Astrocyte of the cerebellum (primary cell): ENCODE data around the gene TTYH3.

Experiments
- DNase-seq: peaks from one replicate; pipeline ENCODE4 v3.0.0-alpha.2; 2011; ENCODE audit warnings: low read depth
- H3K4me3 ChIP-seq: 2 replicates; pipeline ENCODE4 v1.5.1; 2011; ENCODE audit warnings: mild to moderate bottlenecking, low read depth, low read length, moderate library complexity
- in situ Hi-C: cut with HindIII; loops from 2 replicates; pipeline ENCODE4 v1.10.0; 2017; ENCODE audit warnings: low sequenced_read_pairs
- TF ChIP-seq, protein P1 (sequence below): IDR thresholded peaks from 2 replicates; pipeline ENCODE4 v1.5.1; 2012; ENCODE audit warnings: low read length, low read depth, moderate library complexity, mild to moderate bottlenecking; ENCODE audit errors: missing control alignments

TTYH3 gene

DNA sequence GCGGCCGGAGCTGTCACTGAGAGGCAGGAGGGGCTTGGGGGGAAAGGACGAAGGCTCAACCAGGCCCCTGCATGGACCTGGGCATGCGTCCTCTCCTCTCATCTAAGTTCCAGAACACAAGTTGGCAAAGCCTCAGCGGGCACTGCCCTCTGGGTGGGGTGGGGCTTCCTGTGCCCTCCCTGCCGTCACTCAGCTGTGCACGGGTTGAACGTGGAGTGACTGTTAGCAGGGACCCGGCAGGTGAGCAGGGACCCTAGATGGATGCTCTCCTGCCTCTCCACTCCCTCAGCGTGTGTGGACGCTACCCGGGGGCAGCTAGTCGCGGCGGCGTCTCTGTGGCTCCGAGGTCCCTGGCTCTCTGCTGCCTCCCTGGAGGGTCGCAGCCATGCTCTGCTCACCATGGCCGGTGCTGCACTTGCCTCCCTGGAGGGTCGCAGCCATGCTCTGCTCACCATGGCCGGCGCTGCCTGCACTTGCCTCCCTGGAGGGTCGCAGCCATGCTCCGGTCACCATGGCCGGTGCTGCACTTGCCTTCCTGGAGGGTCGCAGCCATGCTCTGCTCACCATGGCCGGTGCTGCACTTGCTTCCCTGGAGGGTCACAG, 36.4 kb upstream of the TTYH3 start:
- in situ Hi-C loops, result no loop called here
- DNase-seq, result no peak
- H3K4me3 ChIP-seq, result no peak overlapping the region
- TF ChIP-seq, protein P1, sequence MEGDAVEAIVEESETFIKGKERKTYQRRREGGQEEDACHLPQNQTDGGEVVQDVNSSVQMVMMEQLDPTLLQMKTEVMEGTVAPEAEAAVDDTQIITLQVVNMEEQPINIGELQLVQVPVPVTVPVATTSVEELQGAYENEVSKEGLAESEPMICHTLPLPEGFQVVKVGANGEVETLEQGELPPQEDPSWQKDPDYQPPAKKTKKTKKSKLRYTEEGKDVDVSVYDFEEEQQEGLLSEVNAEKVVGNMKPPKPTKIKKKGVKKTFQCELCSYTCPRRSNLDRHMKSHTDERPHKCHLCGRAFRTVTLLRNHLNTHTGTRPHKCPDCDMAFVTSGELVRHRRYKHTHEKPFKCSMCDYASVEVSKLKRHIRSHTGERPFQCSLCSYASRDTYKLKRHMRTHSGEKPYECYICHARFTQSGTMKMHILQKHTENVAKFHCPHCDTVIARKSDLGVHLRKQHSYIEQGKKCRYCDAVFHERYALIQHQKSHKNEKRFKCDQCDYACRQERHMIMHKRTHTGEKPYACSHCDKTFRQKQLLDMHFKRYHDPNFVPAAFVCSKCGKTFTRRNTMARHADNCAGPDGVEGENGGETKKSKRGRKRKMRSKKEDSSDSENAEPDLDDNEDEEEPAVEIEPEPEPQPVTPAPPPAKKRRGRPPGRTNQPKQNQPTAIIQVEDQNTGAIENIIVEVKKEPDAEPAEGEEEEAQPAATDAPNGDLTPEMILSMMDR, result no peak

DNA sequence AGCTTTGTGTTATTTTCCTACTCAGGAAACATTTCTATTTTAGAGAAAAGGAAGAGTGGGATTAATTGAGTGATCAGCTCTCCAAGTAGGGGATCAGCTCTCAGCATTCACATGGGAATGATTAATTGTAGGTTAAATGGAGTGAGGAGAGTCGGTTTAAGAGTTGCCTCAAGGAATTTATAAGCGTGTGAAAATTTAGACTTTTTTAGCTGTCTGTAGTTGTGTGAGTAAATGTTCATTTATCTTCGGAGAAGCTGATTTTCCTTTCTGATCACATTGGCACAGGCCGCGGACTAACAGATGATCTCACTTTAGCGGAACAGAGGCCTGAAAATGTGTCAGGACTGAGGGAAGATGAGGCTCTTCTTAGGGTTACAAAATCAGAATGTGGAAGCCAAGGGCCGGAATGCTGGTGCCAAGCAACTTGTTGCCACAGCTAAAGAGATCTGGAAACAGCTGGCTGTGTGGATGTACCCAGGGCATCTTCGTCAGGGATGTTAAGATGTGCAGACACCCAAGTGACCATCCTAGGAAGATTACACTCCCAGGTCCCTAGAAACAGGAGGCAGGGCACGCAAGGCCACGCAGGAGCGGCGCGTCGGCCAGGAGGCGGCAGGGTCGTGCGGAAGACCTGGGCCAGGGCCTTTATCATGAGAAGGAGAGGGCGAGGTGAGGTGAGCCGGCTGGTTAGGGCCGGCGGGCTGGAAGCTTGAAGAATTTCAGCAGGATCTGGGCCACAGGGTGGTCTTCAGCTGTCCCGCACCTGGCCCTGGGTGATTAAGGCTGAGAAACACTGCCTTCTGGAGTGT, 35.1 kb upstream of the TTYH3 start:
- DNase-seq, result no peak
- in situ Hi-C loops, result no loop called here
- no peak overlapping the region for H3K4me3 ChIP-seq
- TF ChIP-seq, protein P1, result no peak

DNA sequence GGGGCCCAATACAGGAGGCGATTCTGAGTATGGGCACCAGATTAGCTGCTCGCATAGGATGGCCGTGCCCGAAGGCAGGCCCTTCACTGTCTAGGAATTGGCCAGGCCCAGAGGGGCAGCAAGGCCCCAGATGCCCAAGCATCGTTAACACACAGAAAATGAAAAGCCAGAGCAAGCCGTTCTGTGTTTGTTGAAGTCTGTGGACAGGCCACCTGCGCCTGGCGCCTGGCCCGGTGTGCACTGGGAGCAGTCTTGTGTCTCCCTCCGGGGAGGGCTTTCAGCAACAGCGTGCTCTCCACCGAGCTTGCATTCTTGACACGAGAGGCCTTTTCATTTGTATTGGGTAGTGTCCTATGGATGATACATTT, 34.5 kb upstream of the TTYH3 start:
- H3K4me3 ChIP-seq, result no peak overlapping the region
- in situ Hi-C loops, result no loop called here
- TF ChIP-seq, protein P1, result no peak
- no peak for DNase-seq

DNA sequence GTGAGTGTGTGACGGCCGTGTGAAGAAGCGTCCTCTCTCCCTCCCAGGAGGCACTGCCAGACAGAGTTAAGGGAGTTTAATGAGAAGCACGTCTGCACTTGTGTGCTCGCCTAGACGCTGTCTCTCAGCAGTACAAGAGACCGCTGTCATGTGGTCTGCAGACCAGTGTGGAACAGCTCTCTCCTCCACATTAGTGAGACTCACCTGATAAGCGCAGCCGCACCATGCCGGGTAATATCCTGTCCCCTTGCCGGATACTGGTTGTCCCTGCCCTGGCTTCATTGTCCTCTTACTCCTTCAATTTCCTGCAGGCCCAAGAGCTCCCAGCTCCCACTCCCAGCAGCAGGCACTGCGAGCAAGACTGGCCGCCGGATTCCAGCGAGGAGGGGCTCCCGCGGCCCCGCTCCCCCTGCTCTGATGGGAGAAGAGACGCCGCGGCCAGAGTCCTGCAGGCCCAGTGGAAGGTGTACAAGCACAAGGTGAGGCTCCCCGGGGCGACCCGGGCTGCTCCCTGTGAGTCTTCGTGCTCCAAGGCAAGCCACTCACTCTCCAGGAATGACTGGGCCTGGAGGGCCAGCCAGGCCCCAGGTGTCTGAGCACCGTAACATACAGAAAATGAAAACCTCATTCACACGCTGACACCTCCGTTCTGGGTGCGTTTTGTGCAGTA, 33.5 kb upstream of the TTYH3 start:
- no peak overlapping the region for H3K4me3 ChIP-seq
- TF ChIP-seq, protein P1, result no peak
- in situ Hi-C loops, result no loop called here
- no peak for DNase-seq

DNA sequence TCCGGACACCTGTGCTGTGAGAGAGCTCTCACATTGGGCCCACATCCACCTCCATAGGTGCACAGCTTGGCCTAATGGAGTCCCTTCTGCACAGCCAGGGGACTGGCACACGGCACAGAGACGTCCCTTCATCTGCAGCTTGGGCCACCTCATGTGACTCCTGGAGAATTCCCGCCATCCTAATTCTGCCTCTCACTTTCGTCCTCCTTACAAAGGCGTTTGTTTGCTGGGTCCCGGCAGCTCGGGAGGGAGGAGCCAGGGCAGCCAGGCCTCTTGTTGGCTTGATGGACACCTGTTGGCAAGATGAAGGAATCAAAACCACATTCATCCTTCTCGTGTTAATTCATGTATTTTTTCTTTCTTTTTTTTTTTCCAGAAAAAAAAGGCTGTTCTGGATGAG, 30.7 kb upstream of the TTYH3 start:
- H3K4me3 ChIP-seq, result no peak overlapping the region
- no peak for DNase-seq
- in situ Hi-C loops, result no loop called here
- TF ChIP-seq, protein P1, result no peak

DNA sequence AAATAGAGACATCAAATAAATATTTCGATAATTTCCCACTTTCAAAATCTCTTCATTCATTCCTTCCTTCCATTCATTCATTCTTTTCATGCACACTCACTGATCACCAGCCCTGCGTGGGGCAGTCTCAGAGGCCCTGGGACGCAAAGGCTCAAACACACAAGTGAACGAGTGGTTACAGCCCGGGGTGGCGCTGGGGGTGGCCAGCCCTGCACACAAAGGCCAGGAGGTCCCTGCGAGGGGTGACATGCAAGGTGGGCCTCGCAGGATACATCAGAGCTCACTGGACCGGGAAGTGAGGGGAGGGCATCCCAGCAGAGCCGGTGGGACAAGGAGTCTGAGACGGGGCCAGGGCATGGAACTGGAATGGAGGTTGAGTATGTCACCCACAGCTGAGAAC, 29.9 kb upstream of the TTYH3 start:
- TF ChIP-seq, protein P1, result no peak

More for the DNA sequence above, 29.9 kb upstream of the TTYH3 start:
- in situ Hi-C loops, result no loop called here
- no peak overlapping the region for H3K4me3 ChIP-seq
- no peak for DNase-seq
